ENCODE data around the gene B9D2. TPM values are rescaled to one million over a fixed set of nuclear protein-coding genes. Genes with fewer than 3 reads are reported as not detected.

The B9D2 gene
- total and polyA plus RNA-seq, 2 of the 4 experiments (the other 2 are of a cell fraction), result 6.1 to 9.7 TPM

- H2AK9ac ChIP-seq (replicated peaks; ENCODE audit: low read depth, low read length, poor library complexity), result no peak overlapping the region
- no peak overlapping the region for H2BK15ac ChIP-seq (ENCODE audit: low read depth, low read length)
- H3K56ac ChIP-seq (ENCODE audit: extremely low read depth, insufficient read depth, low read length), result no peak overlapping the region
- no peak overlapping the region for H3K18ac ChIP-seq (ENCODE audit: low read depth, low read length)
- H3K79me1 ChIP-seq (ENCODE audit: low read depth in 1 of 2, low read length in 2 of 2), result no peaks in the 10 kb centered on the region
- WGBS, 2 experiments (ENCODE audit: extremely low coverage in 2 of 2, insufficient read length in 1 of 2), result no CpG with 5 or more reads among the region's 13 CpGs
- peaks cover 27% of the 10 kb centered on the region for H3K36me3 ChIP-seq (ENCODE audit: control insufficient read depth, insufficient read depth, low read length)
- H3K14ac ChIP-seq (replicated peaks; ENCODE audit: low read depth, low read length), result no peak overlapping the region
- no peak overlapping the region for H3K4ac ChIP-seq (ENCODE audit: low read depth, low read length)
- H3K27ac ChIP-seq (ENCODE audit: insufficient read depth, low read length), result no peak overlapping the region
- H2AFZ ChIP-seq (replicated peaks; ENCODE audit: low read length, poor library complexity), result no peak overlapping the region
- H3K9me3 ChIP-seq (ENCODE audit: control insufficient read depth, insufficient read depth, low read length), result no peaks in the 10 kb centered on the region
- no peak overlapping the region for H4K91ac ChIP-seq (ENCODE audit: insufficient read depth, low read depth, low read length)
- no peak overlapping the region for H2BK120ac ChIP-seq (ENCODE audit: low read depth, low read length)
- H2AK5ac ChIP-seq (ENCODE audit: low read depth, low read length), result no peak overlapping the region
- H3K9me1 ChIP-seq (ENCODE audit: insufficient read depth, low read length), result no peaks in the 10 kb centered on the region
- DNase-seq (no peak), ATAC-seq (ENCODE audit: low read depth) (no peak)
- H3K4me2 ChIP-seq (ENCODE audit: low read depth, low read length), result no peak overlapping the region
- no peak overlapping the region for H3K9ac ChIP-seq (ENCODE audit: low read depth, low read length)
- ChIA-PET CTCF (no interaction called here), POLR2A (ENCODE audit: unreplicated experiment) (no interaction called here)
- H3K4me1 ChIP-seq (ENCODE audit: control insufficient read depth, insufficient read depth, low read length), result no peaks in the 10 kb centered on the region
- intact Hi-C loops (cut with micrococcal nuclease), result no loop called here
- no TSS peak for BruUV-seq (replicated peaks)
- no peaks in the 10 kb centered on the region for H3K27me3 ChIP-seq (ENCODE audit: control insufficient read depth, insufficient read depth, low read length)
- dilution Hi-C loops (cut with HindIII; ENCODE audit: low sequenced_read_pairs, unreplicated experiment), result no loop called here
- no peaks in the 10 kb centered on the region for H4K20me1 ChIP-seq (ENCODE audit: insufficient read depth, low read length)
- no peak overlapping the region for H3K23ac ChIP-seq (ENCODE audit: low read depth, low read length)
- no peak overlapping the region for H2BK5ac ChIP-seq (ENCODE audit: low read depth, low read length, poor library complexity, severe bottlenecking)
- no peak overlapping the region for H3K4me3 ChIP-seq (ENCODE audit: insufficient read depth, low read depth, low read length)
- TF ChIP-seq CHD1 (IDR thresholded peaks at IDR 0.05; ENCODE audit: low read depth, low read length) (no peak), POLR2A (IDR thresholded peaks at IDR 0.05; ENCODE audit: low read depth, low read length) (no peak), FOS (IDR thresholded peaks at IDR 0.05; ENCODE audit: low read depth, low read length) (no peak), MAFK (IDR thresholded peaks at IDR 0.05; ENCODE audit: low read depth, low read length) (no peak), SMC3 (IDR thresholded peaks at IDR 0.05; ENCODE audit: low read depth, low read length) (no peak)
- in situ Hi-C loops (cut with MboI; ENCODE audit: low sequenced_read_pairs), result no loop called here
- H4K8ac ChIP-seq (ENCODE audit: low read depth in 2 of 2, low read length in 2 of 2), result no peak overlapping the region
- no peak overlapping the region for H4K5ac ChIP-seq (ENCODE audit: low read depth, low read length)
- H2BK20ac ChIP-seq (ENCODE audit: low read depth, low read length), result no peak overlapping the region
These were observed 22.5 kb upstream of the B9D2 start for GRCh38 chr19:41386442-41386841.

Measured in IMR-90 (cell line).